HG03342 (cell line): ENCODE data around the gene DNAJC9.
"Not testable (repeated sequence)": the region's sequence is repeated elsewhere in the genome, so short reads cannot be mapped to it uniquely, and the experiment has no call there.

Experiments used
- ATAC-seq: cut with Tn5 transposase; IDR thresholded peaks from one replicate; pipeline ENCODE4 v1.9.1; 2021; ENCODE audit warnings: mild to moderate bottlenecking, moderate library complexity; ENCODE audit not compliant: unreplicated experiment

Gene DNAJC9, protein sequence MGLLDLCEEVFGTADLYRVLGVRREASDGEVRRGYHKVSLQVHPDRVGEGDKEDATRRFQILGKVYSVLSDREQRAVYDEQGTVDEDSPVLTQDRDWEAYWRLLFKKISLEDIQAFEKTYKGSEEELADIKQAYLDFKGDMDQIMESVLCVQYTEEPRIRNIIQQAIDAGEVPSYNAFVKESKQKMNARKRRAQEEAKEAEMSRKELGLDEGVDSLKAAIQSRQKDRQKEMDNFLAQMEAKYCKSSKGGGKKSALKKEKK

DNA sequence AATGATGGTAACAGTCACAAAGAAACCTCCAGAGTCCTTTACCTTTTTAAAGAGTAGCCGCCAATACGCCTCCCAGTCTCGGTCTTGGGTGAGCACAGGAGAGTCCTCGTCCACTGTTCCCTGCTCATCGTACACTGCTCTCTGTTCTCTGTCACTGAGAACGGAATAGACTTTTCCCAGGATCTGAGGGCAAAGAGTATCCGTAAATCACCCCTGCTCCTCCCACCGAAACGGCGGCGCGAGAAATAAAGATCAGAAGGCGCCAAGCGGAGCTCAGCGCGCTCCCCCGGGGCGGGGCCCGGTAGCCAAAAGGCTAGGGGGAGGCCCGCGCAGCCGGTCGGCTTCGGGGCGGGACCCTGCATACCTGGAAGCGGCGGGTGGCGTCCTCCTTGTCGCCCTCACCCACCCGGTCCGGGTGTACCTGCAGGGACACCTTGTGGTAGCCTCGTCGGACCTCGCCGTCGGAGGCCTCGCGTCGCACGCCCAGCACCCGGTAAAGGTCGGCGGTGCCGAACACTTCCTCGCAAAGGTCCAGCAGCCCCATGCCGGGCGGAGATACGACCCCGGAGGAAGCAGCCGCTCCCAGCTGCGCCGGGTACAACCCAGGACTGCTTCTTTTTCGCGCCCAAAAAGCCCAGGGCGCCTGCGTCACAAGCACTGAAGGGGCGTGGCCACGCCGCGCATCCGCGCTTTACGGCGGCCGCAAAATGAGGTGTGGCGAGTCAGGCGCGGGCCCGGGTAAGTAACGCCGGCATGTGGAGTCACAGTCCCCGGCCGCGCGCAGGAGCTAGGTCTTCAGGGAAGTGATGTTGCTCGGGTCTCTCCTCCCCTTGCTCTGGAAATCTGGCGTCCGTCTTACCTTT, at the start of gene DNAJC9:
Gene DNAJC9, minus strand, starts transcription at position 610 of the 863 bp plus-strand sequence. Its CDS starts 66 bp downstream, at position 544.
- peak; percentile 78 for ATAC-seq

GRCh38 chr10:73293461-73293860, 46.4 kb upstream of the DNAJC9 start:
- no peak for ATAC-seq

- ATAC-seq, result no peak
Measured at GRCh38 chr10:73289958-73290357, 42.9 kb upstream of the DNAJC9 start.

DNA sequence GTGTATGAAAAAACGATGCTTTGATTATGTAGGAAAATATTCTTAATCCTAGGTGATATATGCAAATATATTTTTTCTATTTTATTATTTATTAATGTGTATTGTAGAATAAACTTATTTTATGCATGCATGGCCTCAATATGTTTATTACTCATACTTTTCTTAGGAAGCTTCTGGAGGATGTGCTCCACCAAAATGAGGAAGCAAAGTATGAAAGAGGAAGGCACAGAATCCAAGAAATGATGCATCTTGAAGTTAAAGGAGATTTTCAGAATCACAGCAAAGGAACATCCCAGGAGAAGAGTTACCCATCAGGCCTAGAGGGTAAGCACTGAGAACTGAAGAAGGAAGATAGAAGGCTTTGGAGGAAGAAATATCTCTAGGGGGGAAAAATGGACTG, 40.4 kb upstream of the DNAJC9 start:
- no peak for ATAC-seq

GRCh38 chr10:73281097-73281496, 34.0 kb upstream of the DNAJC9 start:
- ATAC-seq, result no peak

DNA sequence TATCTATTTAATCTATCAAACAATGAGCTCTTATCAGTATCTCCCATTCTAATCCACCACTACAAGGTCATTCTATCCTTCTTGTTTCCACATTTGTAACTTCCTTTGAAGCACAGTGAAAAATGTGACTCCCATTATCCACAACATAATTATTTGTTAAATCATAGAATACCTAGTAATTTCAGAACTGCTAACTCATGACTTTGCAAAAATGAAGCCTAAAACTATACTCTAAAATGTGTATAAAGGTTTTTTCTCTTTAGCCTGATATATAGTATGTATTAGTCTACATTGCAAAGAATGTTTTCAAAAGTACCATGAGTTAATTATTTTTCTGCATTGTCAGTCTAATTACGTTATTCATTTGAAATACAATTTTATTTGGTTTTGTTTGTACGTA, 17.4 kb upstream of the DNAJC9 start:
- ATAC-seq, result no peak

GRCh38 chr10:73263693-73264347, 16.8 kb upstream of the DNAJC9 start:
- ATAC-seq, result no peak

DNA sequence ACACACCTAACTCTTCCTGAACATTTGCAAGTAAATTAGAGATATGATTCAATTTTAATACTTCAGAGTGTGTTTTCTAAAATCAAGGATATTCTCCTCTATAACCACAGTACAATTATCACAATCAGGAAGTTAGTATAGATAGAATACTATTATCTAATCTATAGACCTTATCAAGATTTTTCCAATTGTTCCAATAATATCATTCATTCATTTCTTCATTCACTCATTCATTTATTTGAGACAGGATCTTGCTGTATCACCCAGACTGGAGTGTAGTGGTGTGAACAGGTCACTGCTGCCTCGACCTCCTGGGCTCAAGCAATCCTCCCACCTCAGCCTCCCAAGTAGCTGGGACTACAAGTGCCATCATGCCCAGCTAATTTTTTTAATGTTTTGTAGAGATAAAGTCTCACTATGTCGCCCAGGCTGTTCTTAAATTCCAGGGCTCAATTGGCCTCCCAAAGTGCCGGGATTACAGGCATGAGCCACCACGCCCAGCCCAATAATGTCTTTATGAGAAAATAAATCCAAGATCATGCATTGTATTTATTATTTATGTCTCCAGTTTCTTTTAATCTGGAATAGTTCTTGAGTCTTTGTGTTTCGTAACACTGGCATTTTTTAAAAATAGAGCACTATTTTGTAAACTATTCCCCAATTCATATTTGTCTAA, 16.0 kb upstream of the DNAJC9 start:
- ATAC-seq, result no peak

DNA sequence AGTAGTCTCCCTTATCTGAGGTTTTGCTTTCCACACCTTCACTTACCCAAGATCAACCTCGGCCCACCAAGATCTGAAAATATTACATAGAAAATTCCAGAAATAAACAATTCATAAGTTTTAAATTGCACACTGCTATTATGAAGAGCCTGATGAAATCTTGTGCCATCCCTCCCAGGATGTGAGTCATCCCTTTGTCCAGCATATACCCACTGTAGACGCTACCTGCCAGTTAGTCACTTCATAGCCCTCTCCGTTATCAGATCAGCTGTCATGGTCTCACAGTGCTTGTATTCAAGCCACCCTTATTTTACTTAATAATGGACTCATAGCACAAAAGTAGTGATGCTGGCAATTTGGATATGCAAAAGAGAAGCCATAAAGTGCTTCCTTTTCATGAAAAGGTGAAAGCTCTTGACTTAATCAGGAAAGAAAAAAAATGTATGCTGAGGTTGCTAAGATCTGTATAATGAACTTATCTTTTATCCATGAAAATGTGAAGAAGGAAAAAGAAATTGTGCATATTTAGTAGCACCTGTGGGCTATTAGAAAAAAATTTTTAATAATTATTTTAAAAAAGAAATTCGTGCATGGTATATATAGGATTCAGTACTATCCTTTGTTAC, 15.2 kb upstream of the DNAJC9 start:
- no peak for ATAC-seq

DNA sequence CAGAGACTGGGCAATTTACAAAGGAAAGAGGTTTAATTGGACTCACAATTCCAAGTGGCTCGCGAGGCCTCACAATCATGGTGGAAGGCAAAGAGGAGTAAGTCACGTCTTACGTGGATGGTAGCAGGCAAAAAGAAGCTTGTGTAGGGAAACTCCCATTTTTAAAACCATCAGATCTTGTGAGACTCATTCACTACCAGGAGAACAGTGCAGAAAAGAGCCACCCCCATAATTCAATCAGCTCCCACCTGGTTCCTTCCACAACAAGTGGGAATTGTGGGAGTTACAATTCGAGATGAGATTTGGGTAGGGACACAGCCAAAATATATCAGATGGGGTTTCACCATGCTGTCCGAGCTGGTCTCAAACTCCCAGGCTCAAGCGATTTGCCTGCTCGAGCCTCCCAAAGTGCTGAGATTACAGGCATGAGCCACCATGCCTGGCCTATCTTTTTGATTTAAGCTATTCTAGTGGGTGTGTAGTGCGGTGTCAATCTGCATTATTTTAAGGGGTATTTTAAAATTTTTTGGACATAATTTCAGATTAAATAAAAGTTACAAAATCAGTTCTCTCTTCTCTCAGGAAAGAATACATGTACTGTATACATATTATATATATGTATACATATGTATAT, 14.4 kb upstream of the DNAJC9 start:
- ATAC-seq, result no peak

DNA sequence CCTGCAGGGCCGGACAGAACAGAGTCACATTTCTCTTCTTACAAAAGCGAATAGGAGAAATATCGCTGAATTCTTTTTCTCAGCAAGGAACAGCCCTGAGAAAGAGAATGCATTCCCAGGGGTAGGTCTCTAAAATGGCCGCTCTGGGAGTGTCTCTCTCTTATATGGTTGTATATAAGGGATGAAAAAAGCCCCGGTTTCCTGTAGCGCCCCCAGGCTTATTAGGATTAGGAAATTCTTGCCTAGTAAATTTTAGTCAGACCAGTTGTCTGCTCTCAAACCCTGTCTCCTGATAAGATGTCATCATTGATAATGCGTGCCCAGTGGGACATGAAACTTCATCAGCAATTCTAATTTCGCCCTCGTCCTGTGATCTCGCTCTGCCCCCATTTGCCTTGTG, 11.6 kb upstream of the DNAJC9 start:
- not testable (repeated sequence) for ATAC-seq

DNA sequence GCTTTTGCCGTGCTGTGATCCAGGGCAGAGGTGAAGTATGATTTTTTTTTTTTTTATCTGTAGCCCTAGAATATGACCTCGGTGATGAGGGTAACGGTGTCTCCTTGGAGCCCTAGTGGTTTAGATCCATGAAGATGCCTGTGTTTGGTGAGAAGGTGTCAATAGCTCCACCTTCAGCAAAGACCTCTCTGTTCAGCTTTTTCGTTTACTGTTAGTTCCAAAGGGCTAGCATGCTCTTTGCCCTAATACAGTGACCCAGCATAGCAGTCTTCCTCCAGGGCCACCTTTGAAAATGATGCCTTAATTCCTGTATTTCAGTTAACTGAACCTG, 6.1 kb upstream of the DNAJC9 start:
- ATAC-seq, result no peak

- peak; percentile 71 for ATAC-seq
Measured at GRCh38 chr10:73252445-73253224, 5.6 kb upstream of the DNAJC9 start, which contains the start of gene MRPS16. Gene MRPS16 (minus strand): TSS chr10:73252644. CDS start chr10:73252482, 162 bp downstream.

- peak; percentile 43 for ATAC-seq
Measured at GRCh38 chr10:73251683-73252444, 4.8 kb upstream of the DNAJC9 start.

- no peak for ATAC-seq
Measured at GRCh38 chr10:73248259-73248724, 1.2 kb upstream of the DNAJC9 start.

DNA sequence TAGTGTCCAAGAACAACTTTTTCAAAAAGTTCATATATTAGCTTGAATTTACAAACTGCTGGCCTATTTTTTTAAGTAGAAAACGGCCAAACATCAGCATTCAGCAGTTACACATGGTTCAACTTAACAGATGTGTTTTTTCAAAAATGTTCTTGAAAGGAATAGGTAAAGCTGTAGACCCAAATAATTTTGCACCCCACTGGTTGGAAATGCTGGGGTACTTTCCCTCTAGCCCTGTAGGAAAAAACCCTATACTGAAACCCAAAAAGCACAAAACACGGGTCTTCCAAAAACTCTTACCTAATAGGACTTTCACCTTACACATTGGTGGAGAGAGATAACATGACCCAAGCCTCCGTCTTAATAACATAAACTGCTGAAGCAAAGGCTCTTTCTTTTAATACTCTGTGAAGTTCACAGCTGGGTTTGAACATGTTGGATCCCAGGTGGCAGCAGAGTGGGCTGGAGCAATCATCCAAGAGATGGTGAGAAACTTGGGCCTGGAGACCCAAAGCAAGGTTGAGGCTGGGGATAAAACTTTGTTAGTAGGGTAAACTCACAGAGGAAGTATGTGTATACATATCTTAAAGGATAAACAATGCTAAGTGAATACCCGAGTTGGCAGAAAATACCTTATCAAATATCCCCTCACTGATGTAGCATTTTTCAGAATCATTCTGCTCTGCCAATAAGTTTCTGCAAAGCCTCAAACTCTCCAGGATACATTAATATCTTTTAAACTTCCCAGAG, 629 bp upstream of the DNAJC9 start:
- ATAC-seq, result no peak

DNA sequence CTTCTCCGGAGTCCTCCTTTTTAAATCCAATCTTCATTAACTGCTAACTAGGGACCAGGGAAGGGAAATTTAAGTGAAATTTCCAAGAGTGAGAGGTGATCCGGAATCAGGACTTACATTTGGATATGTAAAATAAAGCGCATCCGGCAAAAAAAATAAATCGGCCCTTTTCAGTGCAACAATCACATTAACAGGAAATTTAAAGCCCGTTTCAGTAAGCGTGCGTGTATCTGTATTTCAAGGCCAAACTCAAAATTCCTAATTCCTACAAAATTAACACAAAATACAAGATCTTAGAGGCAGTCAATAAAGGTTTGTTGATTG, 771 bp downstream of the DNAJC9 start:
- no peak for ATAC-seq

GRCh38 chr10:73244866-73245477, 2.1 kb downstream of the DNAJC9 start:
- ATAC-seq, result no peak
